K562 (cell line): ENCODE results near the gene PMP22. TPM values are rescaled to one million over a fixed set of nuclear protein-coding genes. Genes with fewer than 3 reads are reported as not detected.

ENCODE experiments used
- ARID2 ChIP-seq: fragments of 450-650 bp; IDR thresholded peaks from 2 replicates; pipeline ENCODE4 v1.6.1; 2017; ENCODE audit warnings: antibody characterized with exemption, mild to moderate bottlenecking
- ASH1L ChIP-seq: fragments of 450-650 bp; IDR thresholded peaks from 2 replicates; pipeline ENCODE4 v1.6.1; 2018; ENCODE audit warnings: borderline replicate concordance, mild to moderate bottlenecking, low read depth; ENCODE audit not compliant: partially characterized antibody
- CBFA2T3 ChIP-seq: fragments of 450-650 bp; IDR thresholded peaks from 2 replicates; pipeline ENCODE4 v1.6.1; 2017
- CBX5 ChIP-seq: IDR thresholded peaks from 2 replicates; pipeline ENCODE4 v1.6.1; 2014; ENCODE audit warnings: low read depth, borderline replicate concordance
- CHD1 ChIP-seq: fragments of 200-600 bp; sonication (generic); IDR thresholded peaks from one replicate; pipeline ENCODE4 v1.6.1; 2012; ENCODE audit warnings: mild to moderate bottlenecking, moderate library complexity, low read length, inconsistent platforms
- DIDO1 ChIP-seq: fragments of 450-650 bp; IDR thresholded peaks from 2 replicates; pipeline ENCODE4 v1.6.1; 2016; ENCODE audit warnings: low read depth, missing biosample characterization, missing genetic modification characterization
- GTF2A2 ChIP-seq: IDR thresholded peaks from 2 replicates; pipeline ENCODE4 v1.6.1; 2016; ENCODE audit warnings: mild to moderate bottlenecking, missing genetic modification characterization, missing compliant biosample characterization
- HINFP ChIP-seq: fragments of 450-650 bp; conservative IDR thresholded peaks from 2 replicates; pipeline ENCODE4 v1.6.1; 2016; ENCODE audit warnings: missing genetic modification characterization, low read depth, mild to moderate bottlenecking, control low read depth, missing compliant biosample characterization
- HIVEP1 ChIP-seq: fragments of 250-450 bp; sonication (Bioruptor Pico); IDR thresholded peaks from 2 replicates; pipeline ENCODE4 v1.4.0; 2020; ENCODE audit warnings: mild to moderate bottlenecking
- ILF3 ChIP-seq: fragments of 450-650 bp; IDR thresholded peaks from 2 replicates; pipeline ENCODE4 v1.6.1; 2018; ENCODE audit warnings: antibody characterized with exemption, mild to moderate bottlenecking, moderate library complexity, borderline replicate concordance
- MTA2 ChIP-seq: fragments of 450-650 bp; IDR thresholded peaks from 2 replicates; pipeline ENCODE4 v1.6.1; 2016; ENCODE audit warnings: low read depth
- NR4A1 ChIP-seq, 2 experiments: fragments of 250-450 bp in 1 of 2; fragments of 450-650 bp in 1 of 2; sonication (Bioruptor Pico) in 1 of 2; IDR thresholded peaks; 2 replicates each; pipeline versions ENCODE4 v1.4.0 to v1.6.1; 2016 to 2020; ENCODE audit warnings: mild to moderate bottlenecking in 2 of 2, missing compliant biosample characterization in 1 of 2, missing genetic modification characterization in 1 of 2, moderate library complexity in 1 of 2
- RBM15 ChIP-seq: fragments of 200-400 bp; formaldehyde crosslinking; IDR thresholded peaks from 2 replicates; pipeline ENCODE4 v1.6.1; 2018; ENCODE audit warnings: mild to moderate bottlenecking, low read length, moderate library complexity; ENCODE audit not compliant: insufficient read depth
- RBM25 ChIP-seq: fragments of 200-400 bp; formaldehyde crosslinking; IDR thresholded peaks from 2 replicates; pipeline ENCODE4 v1.6.1; 2018; ENCODE audit warnings: low read length, low read depth, moderate library complexity; ENCODE audit not compliant: severe bottlenecking
- STAT5A ChIP-seq: IDR thresholded peaks from 2 replicates; pipeline ENCODE4 v1.6.1; 2012; ENCODE audit warnings: low read length, inconsistent platforms, borderline replicate concordance
- ZNF282 ChIP-seq: sonication (generic); formaldehyde crosslinking; IDR thresholded peaks from 2 replicates; pipeline ENCODE4 v1.8.1; 2023; ENCODE audit warnings: missing genetic modification reagents
- ZNF324 ChIP-seq: fragments of 250-450 bp; sonication (Bioruptor Pico); IDR thresholded peaks from 2 replicates; pipeline ENCODE4 v1.4.0; 2020; ENCODE audit warnings: mild to moderate bottlenecking
- ZNF395 ChIP-seq: fragments of 200-800 bp; sonication (Bioruptor generic); IDR thresholded peaks from 2 replicates; pipeline ENCODE4 v1.6.1; 2017; ENCODE audit warnings: missing genetic modification characterization, missing compliant biosample characterization
- ZNF696 ChIP-seq: fragments of 250-450 bp; sonication (Bioruptor Pico); conservative IDR thresholded peaks from 2 replicates; pipeline ENCODE4 v1.4.0; 2020; ENCODE audit warnings: mild to moderate bottlenecking, moderate library complexity
- polyA plus RNA-seq, 8 experiments: library from polyadenylated mRNA; depleted of rRNA in 4 of 8; stranded (reverse) in 5 of 8; unstranded in 3 of 8; fragments of >200 nt; fragmentation: Nextera tagmentation in 2 of 8; fragmentation: Illumina TruSeq in 1 of 8; extraction: Ambion mirVana in 2 of 8; extraction: Trizol in 1 of 8; gene quantifications; 2 replicates each; pipeline versions ENCODE4 v1.2.1 to v1.2.3, GENCODE V29; 2011 to 2014; ENCODE audit warnings: inconsistent platforms in 1 of 8, missing spikeins in 1 of 8
- total RNA-seq, 7 experiments: library from RNA; depleted of rRNA in 6 of 7; stranded (reverse); fragments of >200 nt in 6 of 7; fragmentation: Illumina TruSeq in 2 of 7; extraction: Trizol in 2 of 7; gene quantifications; 2 replicates each; pipeline versions ENCODE4 v1.2.1 to v1.2.3, GENCODE V29; 2011 to 2021; ENCODE audit warnings: low replicate concordance in 1 of 7
- TF ChIP-seq, protein P1 (sequence below): sonication (generic); formaldehyde crosslinking; IDR thresholded peaks from 2 replicates; pipeline ENCODE4 v1.8.0; 2022; ENCODE audit warnings: missing genetic modification reagents, mild to moderate bottlenecking, borderline replicate concordance
- TF ChIP-seq, protein P2 (sequence below), 2 experiments: fragments of 450-650 bp in 1 of 2; sonication (generic) in 1 of 2; formaldehyde crosslinking in 1 of 2; IDR thresholded peaks in 1 of 2; conservative IDR thresholded peaks in 1 of 2; 2 replicates each; pipeline versions ENCODE4 v1.6.1 to v1.8.1; 2016 to 2023; ENCODE audit warnings: mild to moderate bottlenecking in 2 of 2, moderate library complexity in 2 of 2, inconsistent platforms in 1 of 2, missing genetic modification reagents in 1 of 2

PMP22 gene
- total and polyA plus RNA-seq, 9 of the 15 experiments (the other 6 are each of a cell fraction or from before 2014, with no cell fraction given): 12.6 to 62.3 (median 25.8) TPM

- no peak for TF ChIP-seq RBM15
- TF ChIP-seq DIDO1 (tag): 0 out of 2 replicates have a peak, but pooled peaks have one; percentile 49
- no peak for TF ChIP-seq CBX5
- peak; percentile 78 for TF ChIP-seq MTA2
- peak; percentile 83 for TF ChIP-seq ZNF395 (CRISPR knock-in tag)
- no peak for TF ChIP-seq ASH1L
- TF ChIP-seq HINFP (tag): no peak
- TF ChIP-seq ZNF282 (CRISPR knock-in tag): no peak
- peak; percentile 66 for TF ChIP-seq STAT5A
- TF ChIP-seq, protein P1, sequence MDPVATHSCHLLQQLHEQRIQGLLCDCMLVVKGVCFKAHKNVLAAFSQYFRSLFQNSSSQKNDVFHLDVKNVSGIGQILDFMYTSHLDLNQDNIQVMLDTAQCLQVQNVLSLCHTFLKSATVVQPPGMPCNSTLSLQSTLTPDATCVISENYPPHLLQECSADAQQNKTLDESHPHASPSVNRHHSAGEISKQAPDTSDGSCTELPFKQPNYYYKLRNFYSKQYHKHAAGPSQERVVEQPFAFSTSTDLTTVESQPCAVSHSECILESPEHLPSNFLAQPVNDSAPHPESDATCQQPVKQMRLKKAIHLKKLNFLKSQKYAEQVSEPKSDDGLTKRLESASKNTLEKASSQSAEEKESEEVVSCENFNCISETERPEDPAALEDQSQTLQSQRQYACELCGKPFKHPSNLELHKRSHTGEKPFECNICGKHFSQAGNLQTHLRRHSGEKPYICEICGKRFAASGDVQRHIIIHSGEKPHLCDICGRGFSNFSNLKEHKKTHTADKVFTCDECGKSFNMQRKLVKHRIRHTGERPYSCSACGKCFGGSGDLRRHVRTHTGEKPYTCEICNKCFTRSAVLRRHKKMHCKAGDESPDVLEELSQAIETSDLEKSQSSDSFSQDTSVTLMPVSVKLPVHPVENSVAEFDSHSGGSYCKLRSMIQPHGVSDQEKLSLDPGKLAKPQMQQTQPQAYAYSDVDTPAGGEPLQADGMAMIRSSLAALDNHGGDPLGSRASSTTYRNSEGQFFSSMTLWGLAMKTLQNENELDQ: no peak
- TF ChIP-seq, protein P2, sequence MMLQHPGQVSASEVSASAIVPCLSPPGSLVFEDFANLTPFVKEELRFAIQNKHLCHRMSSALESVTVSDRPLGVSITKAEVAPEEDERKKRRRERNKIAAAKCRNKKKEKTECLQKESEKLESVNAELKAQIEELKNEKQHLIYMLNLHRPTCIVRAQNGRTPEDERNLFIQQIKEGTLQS (IDR thresholded peaks at IDR 0.05): no peak
- TF ChIP-seq, protein P2 (CRISPR knock-in tag; conservative IDR thresholded peaks at IDR 0.05): no peak
- TF ChIP-seq GTF2A2 (tag): 0 out of 2 replicates have a peak, but pooled peaks have one; percentile 40
- TF ChIP-seq CBFA2T3: peak; percentile 95
- TF ChIP-seq HIVEP1: no peak
- no peak for TF ChIP-seq CHD1
- no peak for TF ChIP-seq ZNF324 (CRISPR knock-in tag)
- TF ChIP-seq RBM25: no peak
- no peak for TF ChIP-seq NR4A1 (CRISPR knock-in tag; IDR thresholded peaks at IDR 0.05)
- TF ChIP-seq NR4A1 (tag; IDR thresholded peaks at IDR 0.05): peak; percentile 75; the same call in 1 of the 2 replicates
- no peak for TF ChIP-seq ARID2
- TF ChIP-seq ZNF696 (CRISPR knock-in tag): no peak
- TF ChIP-seq ILF3: no peak
Measured at GRCh38 chr17:15184872-15185624, 80.1 kb downstream of the PMP22 start (continued).
